ENCODE results near the gene HEXIM2. TPM values are rescaled to one million over a fixed set of nuclear protein-coding genes. Genes with fewer than 3 reads are reported as not detected.
A peak's percentile ranks its signal among the peaks of the same experiment; 100 is the strongest.

Gene HEXIM2
- total and polyA plus RNA-seq, 2 of the 13 experiments (the other 11 are each of a cell fraction or from before 2014, with no cell fraction given) = 27.1 to 32.4 TPM

GRCh38 chr17:45197555-45198334 lies 36.1 kb downstream of the HEXIM2 start (continued):
- TF ChIP-seq ZNF350 (CRISPR knock-in tag; IDR thresholded peaks at IDR 0.05; ENCODE audit: borderline replicate concordance, low read depth) = peak; percentile 97
- TF ChIP-seq RBM39 (IDR thresholded peaks at IDR 0.05; ENCODE audit: low read depth, low read length, poor library complexity, severe bottlenecking) = peak; percentile 92
- no peak for TF ChIP-seq ZFAT (CRISPR knock-in tag; conservative IDR thresholded peaks at IDR 0.05)
- TF ChIP-seq SMARCC2 (IDR thresholded peaks at IDR 0.05) = no peak
- TF ChIP-seq GATAD2A (CRISPR knock-in tag; IDR thresholded peaks at IDR 0.05) = peak; percentile 93
- TF ChIP-seq ZFP91 (CRISPR knock-in tag; IDR thresholded peaks at IDR 0.05; ENCODE audit: borderline replicate concordance) = peak; percentile 98
- TF ChIP-seq STAT5B (CRISPR knock-in tag; IDR thresholded peaks at IDR 0.05) = 0 out of 2 replicates have a peak, but pooled peaks have one; percentile 23
- TF ChIP-seq ZNF883 (CRISPR knock-in tag; IDR thresholded peaks at IDR 0.05; ENCODE audit: not compliant biosample characterization) = no peak
- TF ChIP-seq HNF1B (CRISPR knock-in tag; IDR thresholded peaks at IDR 0.05) = peak; percentile 98
- TF ChIP-seq EHMT2 (IDR thresholded peaks at IDR 0.05; ENCODE audit: borderline replicate concordance, low read depth, low read length) = no peak
- TF ChIP-seq ZNF136 (CRISPR knock-in tag; IDR thresholded peaks at IDR 0.05; ENCODE audit: low read depth) = peak; percentile 61; the same call in 1 of the 2 replicates
- no peak for TF ChIP-seq CBX2 (IDR thresholded peaks at IDR 0.05; ENCODE audit: low read depth, low read length)
- TF ChIP-seq CBX2 (CRISPR knock-in tag; IDR thresholded peaks at IDR 0.05; ENCODE audit: low read depth) = 0 out of 2 replicates have a peak, but pooled peaks have one; percentile 85
- no peak for TF ChIP-seq ZBTB49 (CRISPR knock-in tag; IDR thresholded peaks at IDR 0.05; ENCODE audit: borderline replicate concordance)
- TF ChIP-seq HOXD1 (CRISPR knock-in tag; IDR thresholded peaks at IDR 0.05) = no peak
- TF ChIP-seq NFIB (CRISPR knock-in tag; IDR thresholded peaks at IDR 0.05; ENCODE audit: borderline replicate concordance) = no peak
- peak; percentile 90 for TF ChIP-seq KDM2A (CRISPR knock-in tag; IDR thresholded peaks at IDR 0.05; ENCODE audit: borderline replicate concordance, low read depth)
- no peak for TF ChIP-seq AGO2 (optimal IDR thresholded peaks at IDR 0.05; ENCODE audit: low read depth, low read length)
